Measurements from ENCODE around the gene NIM1K. TPM values are rescaled to one million over a fixed set of nuclear protein-coding genes. Genes with fewer than 3 reads are reported as not detected.
A peak's percentile ranks its signal among the peaks of the same experiment; 100 is the strongest.

Gene NIM1K
- total RNA-seq, 1 experiment from 2014 or later: 0.07 TPM

DNA sequence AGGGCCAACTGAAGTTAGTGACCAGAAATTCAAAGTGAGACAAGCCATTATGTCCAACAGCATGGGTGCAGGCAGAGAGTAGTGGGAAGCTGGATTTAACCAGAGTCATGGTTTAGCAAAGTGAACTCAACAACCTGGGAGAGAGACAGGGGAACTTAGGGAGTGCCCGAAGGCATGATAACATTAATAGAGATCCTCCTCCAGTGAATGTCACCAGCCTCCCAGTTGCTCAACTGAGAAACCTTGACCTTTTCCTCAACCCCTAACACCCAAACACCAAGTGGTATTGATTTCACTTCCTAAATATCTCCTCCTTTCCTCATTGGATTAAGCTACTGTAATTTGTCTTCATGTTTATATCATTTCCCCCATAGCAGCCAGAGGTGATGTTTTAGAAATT is 78.6 kb downstream of the NIM1K start (continued):
- TF ChIP-seq, protein P1, sequence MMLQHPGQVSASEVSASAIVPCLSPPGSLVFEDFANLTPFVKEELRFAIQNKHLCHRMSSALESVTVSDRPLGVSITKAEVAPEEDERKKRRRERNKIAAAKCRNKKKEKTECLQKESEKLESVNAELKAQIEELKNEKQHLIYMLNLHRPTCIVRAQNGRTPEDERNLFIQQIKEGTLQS (CRISPR knock-in tag; conservative IDR thresholded peaks at IDR 0.05): no peak
- TF ChIP-seq MYBL2 (CRISPR knock-in tag; IDR thresholded peaks at IDR 0.05) (no peak), ATF6 (CRISPR knock-in tag; IDR thresholded peaks at IDR 0.05) (no peak), ZNF121 (CRISPR knock-in tag; IDR thresholded peaks at IDR 0.05) (no peak), USF2 (CRISPR knock-in tag; IDR thresholded peaks at IDR 0.05) (no peak), CREM (CRISPR knock-in tag; IDR thresholded peaks at IDR 0.05) (no peak), JUN (CRISPR knock-in tag; IDR thresholded peaks at IDR 0.05) (no peak), ZNF281 (CRISPR knock-in tag; IDR thresholded peaks at IDR 0.05) (no peak)

GRCh38 chr5:43273552-43273951 is 81.5 kb downstream of the NIM1K start:
- no peak overlapping the region for H3K4me3 Mint-ChIP-seq
- POLR2A ChIA-PET: no interaction called here
- H3K4me1 Mint-ChIP-seq: peaks cover 11% of the 10 kb centered on the region
- H3K36me3 Mint-ChIP-seq: no peaks in the 10 kb centered on the region
- peaks cover 9% of the 10 kb centered on the region for H3K9me3 Mint-ChIP-seq
- H3K27me3 Mint-ChIP-seq (ENCODE audit: low read depth): peaks cover 3% of the 10 kb centered on the region; the same call in 1 of the 2 replicates
- CTCF ChIA-PET: interaction anchor here (0.6 kb wide), 1 partner anchor 384 kb away, joined by 3 read pairs; no protein-coding TSS in a partner anchor
- no peak for TF ChIP-seq ZBTB21 (CRISPR knock-in tag; IDR thresholded peaks at IDR 0.05; ENCODE audit: borderline replicate concordance)
- no peak for TF ChIP-seq PREB (CRISPR knock-in tag; IDR thresholded peaks at IDR 0.05; ENCODE audit: borderline replicate concordance)
- TF ChIP-seq, protein P2, sequence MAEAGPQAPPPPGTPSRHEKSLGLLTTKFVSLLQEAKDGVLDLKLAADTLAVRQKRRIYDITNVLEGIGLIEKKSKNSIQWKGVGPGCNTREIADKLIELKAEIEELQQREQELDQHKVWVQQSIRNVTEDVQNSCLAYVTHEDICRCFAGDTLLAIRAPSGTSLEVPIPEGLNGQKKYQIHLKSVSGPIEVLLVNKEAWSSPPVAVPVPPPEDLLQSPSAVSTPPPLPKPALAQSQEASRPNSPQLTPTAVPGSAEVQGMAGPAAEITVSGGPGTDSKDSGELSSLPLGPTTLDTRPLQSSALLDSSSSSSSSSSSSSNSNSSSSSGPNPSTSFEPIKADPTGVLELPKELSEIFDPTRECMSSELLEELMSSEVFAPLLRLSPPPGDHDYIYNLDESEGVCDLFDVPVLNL (CRISPR knock-in tag; IDR thresholded peaks at IDR 0.05; ENCODE audit: borderline replicate concordance, low read depth): no peak
- no peak for TF ChIP-seq RORB (CRISPR knock-in tag; IDR thresholded peaks at IDR 0.05)
- ATAC-seq: no peak
- DNase-seq (ENCODE audit: low spot score): no peak
- H3K27ac Mint-ChIP-seq: no peak overlapping the region

- ATAC-seq (peak; percentile 85), DNase-seq (ENCODE audit: low spot score) (no peak)
- H3K4me1 Mint-ChIP-seq: peaks cover 11% of the 10 kb centered on the region
- H3K27ac Mint-ChIP-seq: no peak overlapping the region
- CTCF ChIA-PET: no interaction called here
- H3K9me3 Mint-ChIP-seq: peaks cover 5% of the 10 kb centered on the region
- H3K36me3 Mint-ChIP-seq: no peaks in the 10 kb centered on the region
- peaks cover 3% of the 10 kb centered on the region; the same call in 1 of the 2 replicates for H3K27me3 Mint-ChIP-seq (ENCODE audit: low read depth)
- POLR2A ChIA-PET: no interaction called here
- no peak overlapping the region for H3K4me3 Mint-ChIP-seq
- TF ChIP-seq ZNF671 (CRISPR knock-in tag; IDR thresholded peaks at IDR 0.05) (no peak), ZNF396 (CRISPR knock-in tag; IDR thresholded peaks at IDR 0.05; ENCODE audit: borderline replicate concordance) (no peak), PRRX2 (CRISPR knock-in tag; IDR thresholded peaks at IDR 0.05) (no peak), ATF2 (CRISPR knock-in tag; IDR thresholded peaks at IDR 0.05; ENCODE audit: borderline replicate concordance, low read depth) (no peak), TEAD1 (CRISPR knock-in tag; IDR thresholded peaks at IDR 0.05) (no peak), MXD4 (CRISPR knock-in tag; IDR thresholded peaks at IDR 0.05; ENCODE audit: borderline replicate concordance) (no peak), MYBL2 (CRISPR knock-in tag; IDR thresholded peaks at IDR 0.05) (no peak), TP53 (CRISPR knock-in tag; IDR thresholded peaks at IDR 0.05) (no peak), NR1H2 (CRISPR knock-in tag; IDR thresholded peaks at IDR 0.05) (no peak), GABPB1 (CRISPR knock-in tag; IDR thresholded peaks at IDR 0.05) (no peak), EMX1 (CRISPR knock-in tag; IDR thresholded peaks at IDR 0.05) (no peak), NR3C1 (CRISPR knock-in tag; conservative IDR thresholded peaks at IDR 0.05; ENCODE audit: low read depth) (no peak), GTF2I (CRISPR knock-in tag; conservative IDR thresholded peaks at IDR 0.05) (no peak), ZNF263 (CRISPR knock-in tag; IDR thresholded peaks at IDR 0.05; ENCODE audit: low read depth) (no peak)
Measured at GRCh38 chr5:43274435-43275114, 82.5 kb downstream of the NIM1K start.
